HepG2 (cell line): Measurements from ENCODE around the gene DUSP8. TPM values are rescaled to one million over a fixed set of nuclear protein-coding genes. Genes with fewer than 3 reads are reported as not detected.
"Not testable (repeated sequence)": the region's sequence is repeated elsewhere in the genome, so short reads cannot be mapped to it uniquely, and the experiment has no call there.

Experiments
- ATAC-seq: fragments of 200-7000 bp; cut with Tn5 transposase; 3 replicates; pipeline ENCODE4 v1.9.1; 2020; ENCODE audit warnings: mild to moderate bottlenecking, moderate library complexity
- BruUV-seq: library from RNA; stranded (reverse); fragments of 400-500 nt; replicated peaks from 2 replicates; lab custom pipeline; 2021; lab: Mats Ljungman, UMichigan
- CTCF ChIA-PET: fragments of 300-600 bp; formaldehyde crosslinking; extraction: SDS; loops from one replicate; lab custom pipeline; 2021; ENCODE audit warnings: low total read pairs, inconsistent platforms, low intra/inter-chr PET ratio; lab: Yijun Ruan, JAX
- POLR2A ChIA-PET: fragments of 350-600 bp; sonication (Branson Sonifier 250); formaldehyde crosslinking; loops from one replicate; lab custom pipeline; 2020; ENCODE audit warnings: antibody characterized with exemption, inconsistent platforms; lab: Yijun Ruan, JAX
- DNase-seq: peaks from one replicate; pipeline ENCODE4 v3.0.0-alpha.2; 2015; ENCODE audit warnings: low spot score
- FAIRE-seq: peaks from 3 replicates; lab custom pipeline; 2011; peaks lifted over from hg19 to GRCh38; lab: Jason Lieb, UNC
- H2AFZ ChIP-seq: one replicate; pipeline ENCODE4 v1.6.1; 2011; ENCODE audit warnings: low read length, inconsistent platforms
- H3K27ac ChIP-seq: fragments of 300-600 bp; 3 replicates; pipeline ENCODE4 v1.8.0; 2011; ENCODE audit warnings: mixed run types, mild to moderate bottlenecking, mixed read lengths, low read length, inconsistent platforms; ENCODE audit not compliant: insufficient read depth; ENCODE audit errors: extremely low read length
- H3K27me3 ChIP-seq, 2 experiments: fragments of 200-600 bp in 1 of 2; 2 replicates in 1 of 2; 3 replicates in 1 of 2; pipeline versions ENCODE4 v1.6.0 to v1.8.0; 2011; ENCODE audit warnings: low read length in 2 of 2, mild to moderate bottlenecking in 2 of 2, moderate library complexity in 2 of 2, inconsistent platforms in 1 of 2; ENCODE audit not compliant: insufficient read depth in 2 of 2, control insufficient read depth in 1 of 2
- H3K36me3 ChIP-seq, 2 experiments: fragments of 200-600 bp in 1 of 2; replicated peaks in 1 of 2; 2 replicates in 1 of 2; 3 replicates in 1 of 2; pipeline versions ENCODE4 v1.5.1 to v1.8.0; 2011; ENCODE audit warnings: low read length in 2 of 2, inconsistent platforms in 1 of 2; ENCODE audit not compliant: insufficient read depth in 2 of 2, control insufficient read depth in 1 of 2
- H3K4me1 ChIP-seq: 2 replicates; pipeline ENCODE4 v1.5.1; 2012; ENCODE audit warnings: low read length, inconsistent platforms; ENCODE audit not compliant: insufficient read depth
- H3K4me2 ChIP-seq: 2 replicates; pipeline ENCODE4 v1.6.0; 2011; ENCODE audit warnings: low read depth, low read length, inconsistent platforms
- H3K4me3 ChIP-seq, 3 experiments: fragments of 200-600 bp in 1 of 3; sonication (generic), shearing (Covaris generic) in 1 of 3; replicated peaks in 1 of 3; 2 replicates each; pipeline ENCODE4 v1.5.1; 2011 to 2016; ENCODE audit warnings: low read length in 3 of 3, inconsistent platforms in 2 of 3, low read depth in 2 of 3, mild to moderate bottlenecking in 2 of 3, control low read depth in 1 of 3, mixed read lengths in 1 of 3; ENCODE audit not compliant: insufficient read depth in 1 of 3
- H3K79me2 ChIP-seq: one replicate; pipeline ENCODE4 v1.6.1; 2011; ENCODE audit warnings: low read length, inconsistent platforms; ENCODE audit not compliant: insufficient read depth
- H3K9ac ChIP-seq: 2 replicates; pipeline ENCODE4 v1.6.0; 2011; ENCODE audit warnings: mild to moderate bottlenecking, low read depth, low read length, inconsistent platforms; ENCODE audit not compliant: insufficient read depth
- H3K9me3 ChIP-seq: 2 replicates; pipeline ENCODE4 v1.5.1; 2012; ENCODE audit warnings: mild to moderate bottlenecking, low read length
- H4K20me1 ChIP-seq: 2 replicates; pipeline ENCODE4 v1.6.0; 2011; ENCODE audit warnings: inconsistent platforms, mild to moderate bottlenecking, low read length, moderate library complexity; ENCODE audit not compliant: insufficient read depth
- HMGA1 ChIP-seq: sonication (generic); formaldehyde crosslinking; conservative IDR thresholded peaks from 2 replicates; pipeline ENCODE4 v1.4.0; 2020; ENCODE audit warnings: missing genetic modification reagents
- KDM5A ChIP-seq: fragments of 200-600 bp; sonication (generic); IDR thresholded peaks from 2 replicates; pipeline ENCODE4 v1.7.0; 2018; ENCODE audit warnings: antibody characterized with exemption, mild to moderate bottlenecking, low read length, borderline replicate concordance
- MED1 ChIP-seq: sonication (generic); formaldehyde crosslinking; IDR thresholded peaks from 2 replicates; pipeline ENCODE4 v1.4.0; 2020; ENCODE audit warnings: missing genetic modification reagents
- POGZ ChIP-seq: sonication (generic); formaldehyde crosslinking; IDR thresholded peaks from 2 replicates; pipeline ENCODE4 v1.4.0; 2020; ENCODE audit warnings: mild to moderate bottlenecking, missing genetic modification reagents
- SETDB1 ChIP-seq: sonication (generic); formaldehyde crosslinking; IDR thresholded peaks from 2 replicates; pipeline ENCODE4 v1.5.1; 2020; ENCODE audit warnings: missing genetic modification reagents, mild to moderate bottlenecking, borderline replicate concordance
- ZFP90 ChIP-seq: sonication (generic); formaldehyde crosslinking; IDR thresholded peaks from 2 replicates; pipeline ENCODE4 v1.8.0; 2022; ENCODE audit warnings: missing genetic modification reagents, mild to moderate bottlenecking, inconsistent platforms, borderline replicate concordance
- ZNF251 ChIP-seq: sonication (generic); formaldehyde crosslinking; IDR thresholded peaks from 2 replicates; pipeline ENCODE4 v1.9.0; 2021; ENCODE audit warnings: mild to moderate bottlenecking, missing genetic modification reagents
- ZNF3 ChIP-seq: IDR thresholded peaks from 2 replicates; pipeline ENCODE4 v1.7.0; 2017; ENCODE audit warnings: inconsistent platforms
- ZNF570 ChIP-seq: sonication (generic); formaldehyde crosslinking; IDR thresholded peaks from 2 replicates; pipeline ENCODE4 v1.4.0; 2020; ENCODE audit warnings: mild to moderate bottlenecking, missing genetic modification reagents, borderline replicate concordance
- ZNF816 ChIP-seq: sonication (generic); formaldehyde crosslinking; IDR thresholded peaks from 2 replicates; pipeline ENCODE4 v1.8.0; 2022; ENCODE audit warnings: missing genetic modification reagents, mild to moderate bottlenecking, borderline replicate concordance
- WGBS: methylation state at CpG from one replicate; pipeline ENCODE4 v1.1.6; 2017; ENCODE audit warnings: low lambda C conversion rate; 5-methylcytosine and 5-hydroxymethylcytosine counted together
- in situ Hi-C: cut with HindIII; loops from 2 replicates; pipeline ENCODE4 v1.10.0; 2017; ENCODE audit warnings: low pct_unique_long_range_greater_than_20kb; ENCODE audit not compliant: extremely low pct_ligation_motif_present
- intact Hi-C: fragments of 100-400 bp; cut with micrococcal nuclease; formaldehyde crosslinking; loops from one replicate; pipeline ENCODE4 v1.10.0; 2022; ENCODE audit not compliant: unreplicated experiment
- polyA plus RNA-seq, 8 experiments: library from polyadenylated mRNA; depleted of rRNA in 3 of 8; stranded (reverse) in 7 of 8; unstranded in 1 of 8; fragments of >200 nt; fragmentation: Illumina TruSeq in 4 of 8; extraction: Trizol in 4 of 8; gene quantifications; 2 replicates each; pipeline versions ENCODE4 v1.2.1 to v1.2.3, GENCODE V29; 2011 to 2016; ENCODE audit warnings: low read depth in 4 of 8, missing spikeins in 1 of 8, mixed read lengths in 1 of 8; ENCODE audit not compliant: insufficient read depth in 1 of 8
- total RNA-seq, 5 experiments: library from RNA; depleted of rRNA; stranded (reverse); fragments of >200 nt; fragmentation: Illumina TruSeq; extraction: Trizol; gene quantifications; 2 replicates each; pipeline ENCODE4 v1.2.3, GENCODE V29; 2016; ENCODE audit warnings: low read depth in 1 of 5
- TF ChIP-seq, protein P1 (sequence below): sonication (generic); formaldehyde crosslinking; IDR thresholded peaks from 2 replicates; pipeline ENCODE4 v1.4.0; 2020; ENCODE audit warnings: missing genetic modification reagents
- TF ChIP-seq, protein P2 (sequence below): sonication (generic); formaldehyde crosslinking; IDR thresholded peaks from 2 replicates; pipeline ENCODE4 v1.4.0; 2020; ENCODE audit warnings: missing genetic modification reagents

DUSP8 gene
- total and polyA plus RNA-seq, 2 of the 13 experiments (the other 11 are each of a cell fraction or from before 2014, with no cell fraction given) = 1.8 to 8.0 TPM

- FAIRE-seq, H3K9ac ChIP-seq, H3K9me3 ChIP-seq, BruUV-seq, H3K79me2 ChIP-seq, H3K27ac ChIP-seq, in situ Hi-C loops, H3K4me2 ChIP-seq, H3K4me1 ChIP-seq, ATAC-seq, H4K20me1 ChIP-seq, intact Hi-C loops, DNase-seq, POLR2A ChIA-PET, H3K4me3 ChIP-seq, CTCF ChIA-PET, H3K36me3 ChIP-seq, H2AFZ ChIP-seq: not testable (repeated sequence)
- peaks cover 2 to 31% of the 10 kb centered on the region in 2 experiments; a peak in 4 of 5 replicates for H3K27me3 ChIP-seq
- 62% methylated on average over 13 of the region's 13 CpGs for WGBS
Measured at GRCh38 chr11:1605923-1606322, 33.9 kb upstream of the DUSP8 start.

DNA sequence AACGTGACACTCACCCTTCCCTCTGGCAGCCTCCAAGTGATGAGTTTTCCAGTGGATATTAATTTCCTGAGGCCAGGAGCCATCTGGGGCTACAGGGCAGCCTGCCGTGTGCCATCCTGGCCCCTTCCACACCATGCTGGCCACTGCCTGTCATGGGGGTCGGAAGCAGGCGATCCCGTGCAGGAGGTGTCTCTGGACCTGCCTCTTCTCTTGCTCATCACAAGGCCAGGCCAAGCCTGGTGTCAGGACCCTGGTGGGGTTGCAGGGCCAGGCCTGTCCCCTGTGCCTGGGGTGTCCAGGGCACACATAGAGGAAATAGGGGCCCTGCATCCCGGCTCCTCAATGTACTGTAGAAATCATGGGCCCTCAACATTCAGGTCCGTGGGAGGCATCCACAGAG is 32.6 kb upstream of the DUSP8 start:
- H3K4me2 ChIP-seq = no peak overlapping the region
- no peaks in the 10 kb centered on the region for H3K79me2 ChIP-seq
- H4K20me1 ChIP-seq = no peaks in the 10 kb centered on the region
- CTCF ChIA-PET = no interaction called here
- no peaks in the 10 kb centered on the region; the same call in 1 of the 2 replicates for H3K4me1 ChIP-seq
- H2AFZ ChIP-seq = no peak overlapping the region
- no TSS peak for BruUV-seq
- H3K27me3 ChIP-seq = peaks cover 2 to 33% of the 10 kb centered on the region in 2 experiments; a peak in 4 of 5 replicates
- in situ Hi-C loops (no loop called here), intact Hi-C loops (no loop called here)
- FAIRE-seq = no peak
- 32% methylated on average over 5 of the region's 7 CpGs for WGBS
- H3K4me3 ChIP-seq = no peak overlapping the region
- no peaks in the 10 kb centered on the region for H3K36me3 ChIP-seq
- no peak for DNase-seq
- POLR2A ChIA-PET = no interaction called here
- no peaks in the 10 kb centered on the region for H3K9me3 ChIP-seq
- no peak overlapping the region for H3K27ac ChIP-seq
- no peak overlapping the region for H3K9ac ChIP-seq
- no peak for ATAC-seq
- TF ChIP-seq, protein P1, sequence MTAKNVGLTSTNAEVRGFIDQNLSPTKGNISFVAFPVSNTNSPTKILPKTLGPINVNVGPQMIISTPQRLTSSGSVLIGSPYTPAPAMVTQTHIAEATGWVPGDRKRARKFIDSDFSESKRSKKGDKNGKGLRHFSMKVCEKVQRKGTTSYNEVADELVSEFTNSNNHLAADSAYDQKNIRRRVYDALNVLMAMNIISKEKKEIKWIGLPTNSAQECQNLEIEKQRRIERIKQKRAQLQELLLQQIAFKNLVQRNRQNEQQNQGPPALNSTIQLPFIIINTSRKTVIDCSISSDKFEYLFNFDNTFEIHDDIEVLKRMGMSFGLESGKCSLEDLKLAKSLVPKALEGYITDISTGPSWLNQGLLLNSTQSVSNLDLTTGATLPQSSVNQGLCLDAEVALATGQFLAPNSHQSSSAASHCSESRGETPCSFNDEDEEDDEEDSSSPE (CRISPR knock-in tag) = no peak
- TF ChIP-seq, protein P2, sequence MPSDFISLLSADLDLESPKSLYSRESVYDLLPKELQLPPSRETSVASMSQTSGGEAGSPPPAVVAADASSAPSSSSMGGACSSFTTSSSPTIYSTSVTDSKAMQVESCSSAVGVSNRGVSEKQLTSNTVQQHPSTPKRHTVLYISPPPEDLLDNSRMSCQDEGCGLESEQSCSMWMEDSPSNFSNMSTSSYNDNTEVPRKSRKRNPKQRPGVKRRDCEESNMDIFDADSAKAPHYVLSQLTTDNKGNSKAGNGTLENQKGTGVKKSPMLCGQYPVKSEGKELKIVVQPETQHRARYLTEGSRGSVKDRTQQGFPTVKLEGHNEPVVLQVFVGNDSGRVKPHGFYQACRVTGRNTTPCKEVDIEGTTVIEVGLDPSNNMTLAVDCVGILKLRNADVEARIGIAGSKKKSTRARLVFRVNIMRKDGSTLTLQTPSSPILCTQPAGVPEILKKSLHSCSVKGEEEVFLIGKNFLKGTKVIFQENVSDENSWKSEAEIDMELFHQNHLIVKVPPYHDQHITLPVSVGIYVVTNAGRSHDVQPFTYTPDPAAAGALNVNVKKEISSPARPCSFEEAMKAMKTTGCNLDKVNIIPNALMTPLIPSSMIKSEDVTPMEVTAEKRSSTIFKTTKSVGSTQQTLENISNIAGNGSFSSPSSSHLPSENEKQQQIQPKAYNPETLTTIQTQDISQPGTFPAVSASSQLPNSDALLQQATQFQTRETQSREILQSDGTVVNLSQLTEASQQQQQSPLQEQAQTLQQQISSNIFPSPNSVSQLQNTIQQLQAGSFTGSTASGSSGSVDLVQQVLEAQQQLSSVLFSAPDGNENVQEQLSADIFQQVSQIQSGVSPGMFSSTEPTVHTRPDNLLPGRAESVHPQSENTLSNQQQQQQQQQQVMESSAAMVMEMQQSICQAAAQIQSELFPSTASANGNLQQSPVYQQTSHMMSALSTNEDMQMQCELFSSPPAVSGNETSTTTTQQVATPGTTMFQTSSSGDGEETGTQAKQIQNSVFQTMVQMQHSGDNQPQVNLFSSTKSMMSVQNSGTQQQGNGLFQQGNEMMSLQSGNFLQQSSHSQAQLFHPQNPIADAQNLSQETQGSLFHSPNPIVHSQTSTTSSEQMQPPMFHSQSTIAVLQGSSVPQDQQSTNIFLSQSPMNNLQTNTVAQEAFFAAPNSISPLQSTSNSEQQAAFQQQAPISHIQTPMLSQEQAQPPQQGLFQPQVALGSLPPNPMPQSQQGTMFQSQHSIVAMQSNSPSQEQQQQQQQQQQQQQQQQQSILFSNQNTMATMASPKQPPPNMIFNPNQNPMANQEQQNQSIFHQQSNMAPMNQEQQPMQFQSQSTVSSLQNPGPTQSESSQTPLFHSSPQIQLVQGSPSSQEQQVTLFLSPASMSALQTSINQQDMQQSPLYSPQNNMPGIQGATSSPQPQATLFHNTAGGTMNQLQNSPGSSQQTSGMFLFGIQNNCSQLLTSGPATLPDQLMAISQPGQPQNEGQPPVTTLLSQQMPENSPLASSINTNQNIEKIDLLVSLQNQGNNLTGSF = no peak
- TF ChIP-seq ZNF816 (CRISPR knock-in tag) (no peak), POGZ (CRISPR knock-in tag) (no peak), ZFP90 (CRISPR knock-in tag) (no peak), ZNF3 (no peak), MED1 (CRISPR knock-in tag) (no peak), SETDB1 (no peak), HMGA1 (no peak), ZNF251 (CRISPR knock-in tag) (no peak), ZNF570 (CRISPR knock-in tag) (no peak), KDM5A (no peak)
